HepG2 (cell line): Measurements from ENCODE around the gene CTSO. TPM values are rescaled to one million over a fixed set of nuclear protein-coding genes. Genes with fewer than 3 reads are reported as not detected.

Experiments used
- CREB3 ChIP-seq: sonication (generic); formaldehyde crosslinking; IDR thresholded peaks from 2 replicates; pipeline ENCODE4 v1.5.0; 2020; ENCODE audit warnings: missing genetic modification reagents
- DRAP1 ChIP-seq: IDR thresholded peaks from 2 replicates; pipeline ENCODE4 v1.6.1; 2016; ENCODE audit warnings: missing genetic modification reagents, missing compliant biosample characterization
- ELF3 ChIP-seq: IDR thresholded peaks from 2 replicates; pipeline ENCODE4 v1.6.1; 2016; ENCODE audit warnings: missing genetic modification reagents, missing compliant biosample characterization
- EP300 ChIP-seq, 3 experiments: sonication (generic) in 1 of 3; formaldehyde crosslinking in 1 of 3; IDR thresholded peaks; 2 replicates each; pipeline versions ENCODE4 v1.5.1 to v1.6.1; 2011 to 2020; ENCODE audit warnings: low read depth in 2 of 3, low read length in 2 of 3, borderline replicate concordance in 1 of 3, improper control_type of control experiment in 1 of 3, mild to moderate bottlenecking in 1 of 3, missing genetic modification reagents in 1 of 3, moderate library complexity in 1 of 3
- ETV6 ChIP-seq: sonication (generic); formaldehyde crosslinking; conservative IDR thresholded peaks from 2 replicates; pipeline ENCODE4 v1.4.0; 2020; ENCODE audit warnings: missing genetic modification reagents
- FOXA1 ChIP-seq, 2 experiments: fragments of 450-650 bp in 1 of 2; sonication (generic) in 1 of 2; formaldehyde crosslinking in 1 of 2; IDR thresholded peaks; 2 replicates each; pipeline versions ENCODE4 v1.4.0 to v1.6.1; 2016 to 2020; ENCODE audit warnings: missing genetic modification reagents in 1 of 2
- FOXP1 ChIP-seq, 2 experiments: fragments of 450-650 bp in 1 of 2; IDR thresholded peaks; 2 replicates each; pipeline ENCODE4 v1.6.1; 2017 to 2018; ENCODE audit warnings: antibody characterized with exemption in 1 of 2
- GPN1 ChIP-seq: sonication (generic); formaldehyde crosslinking; IDR thresholded peaks from 2 replicates; pipeline ENCODE4 v1.5.1; 2020; ENCODE audit warnings: missing genetic modification reagents, borderline replicate concordance
- HIC2 ChIP-seq: sonication (generic); formaldehyde crosslinking; IDR thresholded peaks from 2 replicates; pipeline ENCODE4 v1.9.0; 2022; ENCODE audit warnings: low read depth, missing genetic modification reagents
- HOMEZ ChIP-seq: IDR thresholded peaks from 2 replicates; pipeline ENCODE4 v1.6.1; 2016; ENCODE audit warnings: low read depth
- KDM3A ChIP-seq: IDR thresholded peaks from 2 replicates; pipeline ENCODE4 v1.6.1; 2018; ENCODE audit warnings: low read depth, missing compliant biosample characterization
- MAFF ChIP-seq: IDR thresholded peaks from 2 replicates; pipeline ENCODE4 v1.6.1; 2011; ENCODE audit warnings: low read depth, low read length, improper control_type of control experiment
- MAFK ChIP-seq, 2 experiments: IDR thresholded peaks in 1 of 2; conservative IDR thresholded peaks in 1 of 2; 2 replicates each; pipeline ENCODE4 v1.6.1; 2011; ENCODE audit warnings: improper control_type of control experiment in 2 of 2, low read length in 2 of 2
- MIXL1 ChIP-seq: IDR thresholded peaks from 2 replicates; pipeline ENCODE4 v1.6.1; 2016
- NFIC ChIP-seq: IDR thresholded peaks from 2 replicates; pipeline ENCODE4 v1.6.1; 2012; ENCODE audit warnings: mild to moderate bottlenecking, low read length, inconsistent platforms
- POLR2AphosphoS2 ChIP-seq: IDR thresholded peaks from 2 replicates; pipeline ENCODE4 v1.6.1; 2011; ENCODE audit warnings: low read depth, low read length, improper control_type of control experiment
- PPARG ChIP-seq: conservative IDR thresholded peaks from 2 replicates; pipeline ENCODE4 v1.6.1; 2016; ENCODE audit warnings: missing biosample characterization, missing genetic modification reagents
- REXO4 ChIP-seq: sonication (generic); formaldehyde crosslinking; IDR thresholded peaks from 2 replicates; pipeline ENCODE4 v1.8.0; 2022; ENCODE audit warnings: missing genetic modification reagents, mild to moderate bottlenecking, borderline replicate concordance
- RORA ChIP-seq: sonication (generic); formaldehyde crosslinking; IDR thresholded peaks from 2 replicates; pipeline ENCODE4 v1.5.0; 2020; ENCODE audit warnings: mild to moderate bottlenecking, missing genetic modification reagents, moderate library complexity
- SALL1 ChIP-seq: sonication (generic); formaldehyde crosslinking; IDR thresholded peaks from 2 replicates; pipeline ENCODE4 v1.8.0; 2022; ENCODE audit warnings: mild to moderate bottlenecking, missing genetic modification reagents
- SOX5 ChIP-seq: IDR thresholded peaks from 2 replicates; pipeline ENCODE4 v1.6.1; 2016; ENCODE audit warnings: borderline replicate concordance
- SRY ChIP-seq: sonication (generic); formaldehyde crosslinking; IDR thresholded peaks from 2 replicates; pipeline ENCODE4 v1.8.0; 2022; ENCODE audit warnings: mild to moderate bottlenecking, missing genetic modification reagents
- TGIF2 ChIP-seq: IDR thresholded peaks from 2 replicates; pipeline ENCODE4 v1.6.1; 2016; ENCODE audit warnings: control low read depth, missing compliant biosample characterization
- THYN1 ChIP-seq: sonication (generic); formaldehyde crosslinking; IDR thresholded peaks from 2 replicates; pipeline ENCODE4 v1.8.1; 2023; ENCODE audit warnings: low read depth, mild to moderate bottlenecking, moderate library complexity, missing genetic modification reagents, borderline replicate concordance
- ZNF460 ChIP-seq: sonication (generic); formaldehyde crosslinking; IDR thresholded peaks from 2 replicates; pipeline ENCODE4 v1.5.1; 2020; ENCODE audit warnings: missing genetic modification reagents, mild to moderate bottlenecking, borderline replicate concordance
- ZNF598 ChIP-seq: sonication (generic); formaldehyde crosslinking; IDR thresholded peaks from 2 replicates; pipeline ENCODE4 v1.5.1; 2020; ENCODE audit warnings: mild to moderate bottlenecking, missing genetic modification reagents, borderline replicate concordance
- ZNF614 ChIP-seq: IDR thresholded peaks from 2 replicates; pipeline ENCODE4 v1.6.1; 2018; ENCODE audit warnings: missing biosample characterization, missing genetic modification reagents, inconsistent platforms, borderline replicate concordance
- ZNF713 ChIP-seq: sonication (generic); formaldehyde crosslinking; IDR thresholded peaks from 2 replicates; pipeline ENCODE4 v1.4.0; 2020; ENCODE audit warnings: mild to moderate bottlenecking, missing genetic modification reagents
- polyA plus RNA-seq, 8 experiments: library from polyadenylated mRNA; depleted of rRNA in 3 of 8; stranded (reverse) in 7 of 8; unstranded in 1 of 8; fragments of >200 nt; fragmentation: Illumina TruSeq in 4 of 8; extraction: Trizol in 4 of 8; gene quantifications; 2 replicates each; pipeline versions ENCODE4 v1.2.1 to v1.2.3, GENCODE V29; 2011 to 2016; ENCODE audit warnings: low read depth in 4 of 8, missing spikeins in 1 of 8, mixed read lengths in 1 of 8; ENCODE audit not compliant: insufficient read depth in 1 of 8
- total RNA-seq, 5 experiments: library from RNA; depleted of rRNA; stranded (reverse); fragments of >200 nt; fragmentation: Illumina TruSeq; extraction: Trizol; gene quantifications; 2 replicates each; pipeline ENCODE4 v1.2.3, GENCODE V29; 2016; ENCODE audit warnings: low read depth in 1 of 5

Gene CTSO
- total and polyA plus RNA-seq, 2 of the 13 experiments (the other 11 are each of a cell fraction or from before 2014, with no cell fraction given), result 0.07 to 0.17 TPM

- TF ChIP-seq FOXP1 (IDR thresholded peaks at IDR 0.05) (no peak), FOXP1 (CRISPR knock-in tag; IDR thresholded peaks at IDR 0.05) (peak; percentile 59), CREB3 (no peak), MAFK (conservative IDR thresholded peaks at IDR 0.05 in 1 of 2, IDR thresholded peaks at IDR 0.05 in 1 of 2; ENCODE audit: low read length in 2 of 2) (peak; percentile 36 to 58; a peak in 3 of 4 replicates), POLR2AphosphoS2 (no peak), MAFF (peak; percentile 65), MIXL1 (CRISPR knock-in tag) (peak; percentile 46; the same call in 1 of the 2 replicates), ZNF614 (CRISPR knock-in tag) (0 out of 2 replicates have a peak, but pooled peaks have one; percentile 27), ELF3 (CRISPR knock-in tag) (peak; percentile 37; the same call in 1 of the 2 replicates), ZNF598 (CRISPR knock-in tag) (no peak), FOXA1 (IDR thresholded peaks at IDR 0.05) (0 out of 2 replicates have a peak, but pooled peaks have one; percentile 14), FOXA1 (CRISPR knock-in tag; IDR thresholded peaks at IDR 0.05) (no peak), EP300 (IDR thresholded peaks at IDR 0.05; ENCODE audit: low read depth in 2 of 2, low read length in 2 of 2) (peak in 1 of 2 experiments; percentile 49; a peak in 1 of 4 replicates), EP300 (CRISPR knock-in tag; IDR thresholded peaks at IDR 0.05; ENCODE audit: borderline replicate concordance) (no peak), RORA (CRISPR knock-in tag) (no peak), HOMEZ (CRISPR knock-in tag) (peak; percentile 64; the same call in 1 of the 2 replicates), ZNF713 (CRISPR knock-in tag) (no peak), ETV6 (CRISPR knock-in tag) (no peak), KDM3A (CRISPR knock-in tag) (no peak), DRAP1 (CRISPR knock-in tag) (no peak), SALL1 (CRISPR knock-in tag) (no peak), NFIC (peak; percentile 70; the same call in 1 of the 2 replicates), ZNF460 (CRISPR knock-in tag) (no peak), GPN1 (CRISPR knock-in tag) (no peak), HIC2 (CRISPR knock-in tag) (no peak), SRY (CRISPR knock-in tag) (no peak), REXO4 (CRISPR knock-in tag) (no peak), PPARG (CRISPR knock-in tag) (no peak), SOX5 (CRISPR knock-in tag) (peak; percentile 70), TGIF2 (CRISPR knock-in tag) (no peak), THYN1 (CRISPR knock-in tag) (no peak)
Observed at GRCh38 chr4:155954939-155955338, 1.3 kb upstream of the CTSO start (continued).
